Stimulated activated naive B cell treated with anti-CD40 and anti-IgM and Interleukin-4, amounts not matched to agents 10 μg/mL and 1 μg/mL and 100 μg/mL, for 72 hours (primary cell): ENCODE measurements around the gene ENTPD3.

ENCODE experiments used
- ATAC-seq, 2 donors: fragments of 150-1000 bp; cut with Tn5 transposase; replicated peaks; 2 replicates each; pipeline ENCODE4 v1.10.0; 2021; ENCODE audit warnings: moderate library complexity in 1 of 2
- DNase-seq: peaks from one replicate; pipeline ENCODE4 v3.0.0; 2021
- H3K27ac Mint-ChIP-seq: one replicate; pipeline ENCODE4 v1.8.0; 2022; ENCODE audit warnings: mild to moderate bottlenecking, mixed read lengths
- H3K27me3 Mint-ChIP-seq, 2 donors: one replicate each; pipeline ENCODE4 v1.8.0; 2022; ENCODE audit warnings: mixed read lengths in 2 of 2
- H3K36me3 Mint-ChIP-seq, 2 donors: one replicate each; pipeline ENCODE4 v1.8.0; 2022; ENCODE audit warnings: mixed read lengths in 2 of 2, mild to moderate bottlenecking in 1 of 2
- H3K4me1 Mint-ChIP-seq, 2 donors: one replicate each; pipeline ENCODE4 v1.8.0; 2022; ENCODE audit warnings: mixed read lengths in 2 of 2, mild to moderate bottlenecking in 1 of 2
- H3K4me3 Mint-ChIP-seq, 2 donors: one replicate each; pipeline ENCODE4 v1.8.0; 2022; ENCODE audit warnings: mild to moderate bottlenecking in 2 of 2, mixed read lengths in 2 of 2, moderate library complexity in 1 of 2
- H3K9me3 Mint-ChIP-seq, 2 donors: one replicate each; pipeline ENCODE4 v1.8.0; 2022; ENCODE audit warnings: mixed read lengths in 2 of 2, mild to moderate bottlenecking in 1 of 2

The ENTPD3 gene

DNA sequence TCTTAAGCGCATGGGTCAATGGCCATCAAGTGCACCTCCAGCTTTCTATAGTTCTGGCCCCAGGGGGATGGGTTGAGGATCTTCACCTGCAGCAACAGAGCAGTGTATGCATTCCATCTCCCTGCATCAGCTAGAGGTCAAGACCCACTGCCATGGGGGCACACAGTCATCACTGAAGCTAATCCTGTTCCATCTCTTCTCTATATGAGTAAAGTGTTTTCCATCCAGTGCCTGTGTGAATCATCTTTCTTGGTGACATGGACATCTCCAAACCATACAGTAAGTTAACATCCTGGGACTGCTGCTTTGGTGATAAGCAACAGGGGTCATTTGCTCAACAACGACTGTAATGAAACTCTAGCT, 4.4 kb upstream of the ENTPD3 start:
- no peak for ATAC-seq

DNA sequence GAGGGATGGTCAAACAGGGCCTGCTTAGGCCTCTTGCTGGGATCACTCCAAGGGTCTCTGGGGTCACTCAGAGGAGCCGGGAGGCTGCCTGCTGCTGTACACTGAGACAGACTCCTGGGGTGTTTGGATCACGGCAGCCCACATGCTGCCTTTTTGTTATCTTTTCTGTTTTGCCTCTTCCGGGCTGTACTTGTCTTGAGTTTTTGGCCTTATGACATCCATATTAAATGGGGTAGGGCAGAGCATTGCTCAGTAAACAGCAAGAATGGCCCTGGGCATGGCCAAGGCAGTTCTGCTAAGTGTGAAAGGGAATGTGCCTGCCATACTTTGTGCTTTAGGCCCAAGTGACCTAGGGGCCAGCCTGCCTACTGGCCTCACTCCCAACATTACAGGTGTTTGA, 771 bp upstream of the ENTPD3 start:
- no peak overlapping the region for H3K27ac Mint-ChIP-seq
- peaks cover 7 to 12% of the 10 kb centered on the region in 2 donors for H3K36me3 Mint-ChIP-seq
- H3K27me3 Mint-ChIP-seq = peaks cover 47 to 61% of the 10 kb centered on the region in 2 donors
- ATAC-seq = peak in 1 of 2 donors; percentile 8
- no peak for DNase-seq
- no peak overlapping the region for H3K4me3 Mint-ChIP-seq
- H3K4me1 Mint-ChIP-seq = peaks cover 3 to 12% of the 10 kb centered on the region in 2 donors
- H3K9me3 Mint-ChIP-seq = peaks cover 0 to 2% of the 10 kb centered on the region in 2 donors

More for the DNA sequence above, 4.4 kb upstream of the ENTPD3 start:
- Mint-ChIP-seq H3K27me3 (peaks cover 34 to 40% of the 10 kb centered on the region in 2 donors), H3K27ac (no peak overlapping the region), H3K36me3 (peaks cover 5 to 11% of the 10 kb centered on the region in 2 donors), H3K4me1 (peaks cover 3 to 12% of the 10 kb centered on the region in 2 donors), H3K4me3 (no peak overlapping the region), H3K9me3 (peaks cover 6 to 8% of the 10 kb centered on the region in 2 donors)
- DNase-seq = no peak

DNA sequence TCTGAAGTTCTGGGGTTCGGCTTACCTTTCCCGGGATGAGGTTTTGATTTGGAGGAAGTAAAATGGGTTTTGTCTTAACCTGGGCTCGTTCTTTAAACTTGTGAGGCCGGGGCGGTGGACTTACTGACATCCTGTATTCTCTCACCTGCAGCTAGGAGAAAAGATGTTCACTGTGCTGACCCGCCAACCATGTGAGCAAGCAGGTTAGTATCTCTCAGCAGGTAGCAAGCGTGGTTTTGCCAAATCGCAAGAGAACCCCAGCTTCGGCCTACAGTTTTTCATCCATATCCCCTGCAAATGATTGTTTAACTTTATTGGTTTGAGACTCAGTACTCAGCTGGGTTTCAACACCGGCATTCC, 891 bp downstream of the ENTPD3 start:
- Mint-ChIP-seq H3K4me1 (peaks cover 3 to 12% of the 10 kb centered on the region in 2 donors), H3K9me3 (peaks cover 0 to 2% of the 10 kb centered on the region in 2 donors), H3K27me3 (peaks cover 37 to 56% of the 10 kb centered on the region in 2 donors), H3K36me3 (peaks cover 12 to 23% of the 10 kb centered on the region in 2 donors), H3K27ac (no peak overlapping the region), H3K4me3 (no peak overlapping the region)
- DNase-seq (no peak), ATAC-seq (no peak)

DNA sequence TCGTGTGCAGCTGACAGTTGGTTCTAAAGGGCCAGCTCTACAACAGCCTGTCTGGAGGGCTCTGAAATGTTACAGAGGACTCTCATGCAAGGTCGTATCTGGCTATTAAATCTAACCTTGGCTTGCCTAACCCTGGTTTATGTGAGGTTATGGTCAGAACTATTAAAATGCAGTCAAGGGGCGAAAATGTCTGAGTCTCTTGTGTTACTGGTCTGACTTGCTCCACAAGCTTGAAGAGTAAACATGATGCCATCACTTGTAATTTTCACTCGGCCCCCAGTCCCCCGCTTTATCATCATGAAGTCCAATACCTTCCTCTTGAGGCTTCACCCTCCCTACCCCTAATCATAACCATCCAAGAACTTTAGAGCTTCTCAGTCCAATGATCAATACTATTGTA, 9.4 kb downstream of the ENTPD3 start:
- Mint-ChIP-seq H3K9me3 (peaks cover 0 to 2% of the 10 kb centered on the region in 2 donors), H3K36me3 (peaks cover 15 to 16% of the 10 kb centered on the region in 2 donors), H3K4me3 (no peak overlapping the region), H3K4me1 (no peaks in the 10 kb centered on the region), H3K27ac (no peak overlapping the region), H3K27me3 (no peaks in the 10 kb centered on the region)
- no peak for ATAC-seq
- DNase-seq = no peak

DNA sequence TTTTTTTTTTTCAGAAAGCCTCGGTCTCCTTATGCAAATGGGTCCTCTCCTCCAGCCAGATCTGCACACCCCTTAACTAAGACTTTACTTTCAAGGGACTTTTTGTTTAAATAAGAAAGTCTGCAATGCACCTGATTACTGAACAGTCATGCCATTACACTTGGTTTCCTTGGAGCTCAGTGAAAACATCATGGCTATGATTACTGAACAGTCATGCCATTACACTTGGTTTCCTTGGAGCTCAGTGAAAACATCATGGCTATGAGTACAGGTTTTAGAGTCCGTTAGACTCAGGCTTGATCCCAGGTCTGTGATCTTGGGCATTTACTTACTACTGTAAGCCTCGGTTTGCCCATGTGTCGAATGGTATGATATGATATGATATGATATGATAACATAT, 10.1 kb downstream of the ENTPD3 start:
- Mint-ChIP-seq H3K9me3 (peaks cover 0 to 2% of the 10 kb centered on the region in 2 donors), H3K4me1 (no peaks in the 10 kb centered on the region), H3K27ac (no peak overlapping the region), H3K27me3 (no peaks in the 10 kb centered on the region), H3K4me3 (no peak overlapping the region), H3K36me3 (peaks cover 8 to 16% of the 10 kb centered on the region in 2 donors)
- DNase-seq (no peak), ATAC-seq (no peak)

DNA sequence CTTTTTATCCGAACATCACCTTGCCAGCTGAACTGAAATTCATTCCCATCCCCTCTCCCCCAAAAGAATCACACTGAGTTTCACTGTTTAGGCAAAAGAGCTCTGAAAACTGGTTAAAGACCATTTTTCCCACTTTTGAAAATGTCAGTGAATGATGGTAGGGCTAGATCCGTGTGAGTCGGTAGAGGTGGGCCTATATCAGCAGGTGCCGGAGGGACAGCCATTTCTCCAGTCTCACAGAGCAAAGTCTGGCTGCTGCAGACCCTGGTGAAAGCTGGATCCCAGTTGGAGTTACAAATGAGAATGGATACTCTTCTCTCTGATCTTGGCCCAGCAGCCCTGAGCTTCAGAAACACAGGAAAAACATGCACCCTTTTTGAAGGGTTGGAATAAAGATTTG, 10.9 kb downstream of the ENTPD3 start:
- Mint-ChIP-seq H3K27me3 (no peaks in the 10 kb centered on the region), H3K4me3 (no peak overlapping the region), H3K4me1 (no peaks in the 10 kb centered on the region), H3K27ac (no peak overlapping the region), H3K9me3 (peaks cover 0 to 2% of the 10 kb centered on the region in 2 donors), H3K36me3 (peaks cover 4 to 11% of the 10 kb centered on the region in 2 donors)
- DNase-seq = no peak
- no peak for ATAC-seq

DNA sequence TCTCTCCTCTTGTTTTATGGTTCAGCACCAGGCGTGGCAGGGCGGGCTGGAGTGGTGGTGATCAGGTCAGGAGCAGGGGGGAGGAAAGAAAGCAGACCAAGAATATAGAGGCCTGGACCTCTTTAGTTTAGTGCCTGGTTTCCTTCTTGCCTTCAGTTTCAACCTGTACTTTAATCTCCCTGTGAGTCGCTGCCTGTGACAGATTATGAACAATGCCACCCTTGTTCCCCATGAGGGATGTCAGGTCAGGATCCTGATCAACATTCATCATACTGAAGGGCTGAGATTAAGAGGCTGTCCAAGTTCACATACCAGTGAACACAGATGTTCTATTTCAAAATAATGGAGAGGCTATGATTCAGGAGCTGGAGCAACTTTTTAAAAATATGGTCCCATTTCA, 11.4 kb downstream of the ENTPD3 start:
- DNase-seq (no peak), ATAC-seq (no peak)
- H3K4me1 Mint-ChIP-seq = no peaks in the 10 kb centered on the region
- H3K4me3 Mint-ChIP-seq = no peak overlapping the region
- H3K27ac Mint-ChIP-seq = no peak overlapping the region
- no peaks in the 10 kb centered on the region for H3K27me3 Mint-ChIP-seq
- H3K9me3 Mint-ChIP-seq = peaks cover 0 to 2% of the 10 kb centered on the region in 2 donors
- peaks cover 4 to 11% of the 10 kb centered on the region in 2 donors for H3K36me3 Mint-ChIP-seq

DNA sequence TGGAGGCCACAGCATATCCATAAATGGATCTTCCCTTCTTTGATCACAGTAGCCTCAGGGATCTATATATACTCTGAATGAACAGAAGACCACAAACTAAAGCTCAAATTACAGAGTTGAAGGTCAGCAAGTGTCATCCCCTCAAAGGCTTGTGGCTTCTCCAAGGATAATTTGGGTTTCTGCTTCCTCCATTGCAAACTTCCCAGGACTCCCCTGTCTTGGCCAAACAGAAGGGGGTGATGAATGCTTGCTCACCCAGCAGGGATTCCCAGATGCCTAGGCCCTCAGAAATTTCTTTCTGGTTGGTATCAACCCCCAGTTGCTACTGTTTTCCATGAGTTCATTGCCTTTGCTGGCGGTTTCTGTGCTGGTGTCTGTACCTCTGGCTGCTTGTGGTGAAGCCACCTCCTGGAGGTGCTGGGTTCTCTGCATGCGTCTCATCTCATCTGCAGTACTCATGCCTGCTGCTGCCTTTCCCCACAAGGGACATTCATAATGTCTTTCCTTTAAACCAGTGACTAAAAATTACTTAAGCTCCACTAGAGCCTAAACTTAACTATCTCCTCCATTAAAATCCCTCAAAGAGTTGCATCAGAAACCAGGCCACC, 17.7 kb downstream of the ENTPD3 start:
- H3K27me3 Mint-ChIP-seq = no peaks in the 10 kb centered on the region
- no peak for ATAC-seq
- no peak overlapping the region for H3K4me3 Mint-ChIP-seq

DNA sequence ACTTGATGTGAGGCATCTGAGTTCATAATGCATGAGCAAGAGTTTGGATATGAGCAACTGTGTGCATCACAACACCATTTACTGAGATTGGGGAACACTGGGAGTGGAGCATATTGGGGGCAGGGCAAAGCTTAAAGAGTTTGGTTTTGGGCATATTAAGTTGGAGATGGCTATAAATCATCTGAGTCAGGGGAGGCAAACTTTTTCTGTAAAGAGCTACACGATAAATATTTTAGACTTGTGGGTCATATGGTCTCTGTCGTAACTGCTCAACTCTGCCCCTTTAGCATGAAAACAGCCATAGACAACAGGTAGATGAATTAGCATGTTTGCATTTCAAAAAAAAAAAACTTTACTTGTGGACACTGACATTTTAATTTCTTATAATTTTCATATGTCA, 20.0 kb downstream of the ENTPD3 start:
- H3K36me3 Mint-ChIP-seq = peaks cover 0 to 4% of the 10 kb centered on the region in 2 donors
- peaks cover 0 to 4% of the 10 kb centered on the region in 2 donors for H3K27me3 Mint-ChIP-seq
- H3K4me3 Mint-ChIP-seq = no peak overlapping the region
- H3K9me3 Mint-ChIP-seq = no peaks in the 10 kb centered on the region
- DNase-seq (no peak), ATAC-seq (no peak)
- no peak overlapping the region for H3K27ac Mint-ChIP-seq
- no peaks in the 10 kb centered on the region for H3K4me1 Mint-ChIP-seq

More for the DNA sequence above, 17.7 kb downstream of the ENTPD3 start:
- Mint-ChIP-seq H3K36me3 (peaks cover 0 to 4% of the 10 kb centered on the region in 2 donors), H3K4me1 (no peaks in the 10 kb centered on the region), H3K27ac (no peak overlapping the region), H3K9me3 (no peaks in the 10 kb centered on the region)
- no peak for DNase-seq

DNA sequence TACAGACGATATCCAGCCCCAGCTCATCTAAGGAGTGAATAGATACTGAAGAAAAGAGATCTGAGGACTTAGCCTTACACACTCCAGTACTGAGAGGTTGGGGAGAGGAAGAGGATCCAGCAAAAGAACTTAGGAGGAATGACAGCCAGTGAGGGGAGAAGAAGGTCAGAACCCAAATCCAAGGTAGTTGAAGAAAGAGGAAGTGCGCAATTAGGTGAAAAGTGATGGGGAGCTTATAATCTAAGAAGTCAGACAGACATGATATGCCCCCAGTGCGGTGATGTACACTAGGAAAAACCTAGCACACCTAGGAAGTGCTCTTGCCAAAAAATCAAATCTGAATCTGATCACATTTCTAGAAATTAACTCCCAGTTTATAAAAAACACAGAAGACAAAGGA, 20.6 kb downstream of the ENTPD3 start:
- Mint-ChIP-seq H3K4me3 (no peak overlapping the region), H3K4me1 (no peaks in the 10 kb centered on the region), H3K27me3 (peaks cover 0 to 4% of the 10 kb centered on the region in 2 donors), H3K9me3 (no peaks in the 10 kb centered on the region), H3K27ac (no peak overlapping the region), H3K36me3 (peaks cover 0 to 4% of the 10 kb centered on the region in 2 donors)
- DNase-seq (no peak), ATAC-seq (no peak)

DNA sequence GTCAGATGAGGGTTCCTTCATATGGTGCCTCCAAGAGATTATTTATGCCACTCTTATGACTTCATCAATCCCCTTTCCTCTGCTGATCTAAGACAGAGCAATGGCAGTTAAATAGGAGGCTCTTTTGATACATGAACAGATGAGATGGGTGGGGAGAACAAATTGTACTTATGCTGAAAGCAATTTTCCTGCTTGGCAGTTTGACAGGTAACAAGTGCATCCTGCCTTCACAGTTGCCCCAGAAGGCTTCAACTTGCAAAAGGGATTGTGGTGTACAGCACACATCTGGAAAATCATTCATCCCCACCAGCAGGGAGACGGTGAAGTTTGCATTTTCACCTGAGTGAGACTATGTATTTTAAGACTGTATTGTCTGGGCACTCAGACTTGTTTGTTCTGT, 27.3 kb downstream of the ENTPD3 start:
- no peaks in the 10 kb centered on the region for H3K9me3 Mint-ChIP-seq
- H3K4me3 Mint-ChIP-seq = no peak overlapping the region
- H3K27ac Mint-ChIP-seq = no peak overlapping the region
- DNase-seq = no peak
- no peak for ATAC-seq
- H3K27me3 Mint-ChIP-seq = peaks cover 0 to 4% of the 10 kb centered on the region in 2 donors
- H3K4me1 Mint-ChIP-seq = no peaks in the 10 kb centered on the region
- peaks cover 0 to 6% of the 10 kb centered on the region in 2 donors for H3K36me3 Mint-ChIP-seq

DNA sequence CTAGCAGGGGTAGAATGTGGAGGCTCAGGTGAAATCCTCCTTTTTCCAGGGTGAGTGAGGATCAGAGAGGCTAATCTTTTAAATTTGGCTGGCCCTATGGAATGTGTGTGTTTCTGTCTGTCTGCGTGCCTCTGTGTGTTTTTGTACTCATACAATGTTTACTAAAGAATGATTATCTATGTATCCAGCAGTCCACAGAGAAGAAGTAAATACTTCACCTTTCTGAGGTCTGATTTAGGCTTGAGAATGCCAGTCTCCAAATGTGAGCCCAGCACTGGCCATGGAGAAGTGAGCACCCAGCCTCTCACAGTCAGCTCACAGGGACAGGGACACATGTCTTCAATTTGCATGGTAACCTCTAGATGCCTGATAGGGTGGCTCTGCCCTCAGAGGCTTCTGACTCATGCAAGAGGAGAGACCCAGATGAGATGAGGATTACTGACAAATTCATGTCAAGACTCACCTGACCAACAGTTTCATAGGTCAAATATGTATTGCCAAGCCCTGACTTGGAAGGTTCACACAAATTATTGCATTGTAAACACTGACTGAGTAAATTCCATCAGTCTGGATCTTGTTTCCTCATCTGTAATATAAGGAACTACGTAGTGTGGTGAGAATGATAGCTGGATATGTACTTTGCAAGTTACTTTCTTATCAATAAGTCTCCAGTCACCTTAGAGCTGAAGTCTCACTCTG, 31.0 kb downstream of the ENTPD3 start:
- DNase-seq = no peak
- Mint-ChIP-seq H3K27me3 (no peaks in the 10 kb centered on the region), H3K4me3 (no peak overlapping the region), H3K9me3 (no peaks in the 10 kb centered on the region), H3K4me1 (no peaks in the 10 kb centered on the region), H3K27ac (no peak overlapping the region), H3K36me3 (peaks cover 4 to 6% of the 10 kb centered on the region in 2 donors)
- no peak for ATAC-seq

DNA sequence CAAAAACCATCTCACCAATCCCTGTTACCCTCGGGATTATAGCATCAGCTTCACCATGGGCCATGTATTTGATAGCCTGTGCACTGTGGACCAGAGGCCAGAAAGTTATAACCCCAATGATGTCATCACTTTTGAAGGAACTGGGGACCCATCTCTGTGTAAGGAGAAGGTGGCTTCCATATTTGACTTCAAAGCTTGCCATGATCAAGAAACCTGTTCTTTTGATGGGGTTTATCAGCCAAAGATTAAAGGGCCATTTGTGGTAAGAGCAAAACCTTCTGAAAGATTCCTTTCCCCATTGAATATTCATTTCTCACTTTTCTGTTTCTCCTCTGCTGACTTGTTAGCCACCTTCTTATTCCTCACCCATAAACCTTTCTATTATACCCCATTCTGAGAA, 35.9 kb downstream of the ENTPD3 start:
- no peak for ATAC-seq
- peaks cover 2 to 8% of the 10 kb centered on the region in 2 donors for H3K4me1 Mint-ChIP-seq
- H3K27ac Mint-ChIP-seq = no peak overlapping the region
- no peaks in the 10 kb centered on the region for H3K27me3 Mint-ChIP-seq
- H3K36me3 Mint-ChIP-seq = peaks cover 8 to 13% of the 10 kb centered on the region in 2 donors
- no peak for DNase-seq
- H3K4me3 Mint-ChIP-seq = no peak overlapping the region
- no peaks in the 10 kb centered on the region for H3K9me3 Mint-ChIP-seq

DNA sequence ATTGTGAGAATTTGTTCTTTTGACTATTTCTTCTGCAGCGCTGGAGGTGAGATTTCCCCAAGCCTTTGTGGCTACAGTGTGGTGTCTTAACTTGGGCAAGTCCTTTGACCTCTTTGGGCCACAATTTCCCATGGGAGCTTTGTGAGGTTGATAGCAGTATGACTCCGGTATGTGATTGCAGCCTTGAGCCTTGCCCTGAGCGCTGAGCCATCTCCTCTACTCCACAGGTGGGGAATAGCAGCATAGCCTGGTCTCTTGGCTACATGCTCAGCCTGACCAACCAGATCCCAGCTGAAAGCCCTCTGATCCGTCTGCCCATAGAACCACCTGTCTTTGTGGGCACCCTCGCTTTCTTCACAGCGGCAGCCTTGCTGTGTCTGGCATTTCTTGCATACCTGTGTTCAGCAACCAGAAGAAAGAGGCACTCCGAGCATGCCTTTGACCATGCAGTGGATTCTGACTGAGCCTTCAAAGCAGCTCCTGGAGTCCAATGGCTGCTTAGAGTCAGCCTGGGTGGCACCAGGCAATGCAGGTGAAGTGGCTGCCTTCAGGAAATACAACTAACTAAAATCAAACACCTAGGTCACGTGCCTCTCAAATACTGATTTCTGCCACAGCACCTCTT, 40.2 kb downstream of the ENTPD3 start:
- Mint-ChIP-seq H3K27me3 (no peaks in the 10 kb centered on the region), H3K4me1 (peaks cover 2 to 8% of the 10 kb centered on the region in 2 donors), H3K9me3 (no peaks in the 10 kb centered on the region), H3K36me3 (peaks cover 8 to 19% of the 10 kb centered on the region in 2 donors), H3K27ac (no peak overlapping the region), H3K4me3 (no peak overlapping the region)
- ATAC-seq = peak; percentile 63 to 66
- DNase-seq = no peak

DNA sequence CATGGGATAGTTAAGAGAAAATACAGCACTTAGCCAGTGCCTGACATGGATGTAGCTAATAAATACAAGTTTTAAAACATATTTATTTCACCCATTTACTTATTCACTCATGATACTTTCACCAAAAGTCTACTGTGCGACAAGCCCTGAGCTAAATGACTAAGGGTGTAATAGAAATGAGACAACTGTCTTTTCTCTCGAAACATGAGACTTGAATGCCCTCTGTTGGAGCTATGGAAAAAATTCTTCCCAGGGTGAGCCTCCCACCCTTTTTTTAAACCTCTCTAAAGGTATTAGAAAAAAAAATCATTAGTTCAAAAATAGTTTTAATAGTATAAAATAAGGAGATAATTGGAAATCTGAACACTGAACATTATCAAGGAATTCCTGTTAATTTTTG, 45.8 kb downstream of the ENTPD3 start:
- H3K27me3 Mint-ChIP-seq = no peaks in the 10 kb centered on the region
- no peaks in the 10 kb centered on the region for H3K9me3 Mint-ChIP-seq
- no peak overlapping the region for H3K4me3 Mint-ChIP-seq
- ATAC-seq = no peak
- no peak for DNase-seq
- peaks cover 2 to 18% of the 10 kb centered on the region in 2 donors for H3K36me3 Mint-ChIP-seq
- H3K4me1 Mint-ChIP-seq = no peaks in the 10 kb centered on the region
- no peak overlapping the region for H3K27ac Mint-ChIP-seq
